ENCODE measurements around the gene DCDC2B. TPM values are rescaled to one million over a fixed set of nuclear protein-coding genes. Genes with fewer than 3 reads are reported as not detected.
A peak's percentile ranks its signal among the peaks of the same experiment; 100 is the strongest.

DCDC2B gene
- total and polyA plus RNA-seq, 9 of the 15 experiments (the other 6 are each of a cell fraction or from before 2014, with no cell fraction given) = not detected

GRCh38 chr1:32246888-32247273, 38.0 kb downstream of the DCDC2B start, which contains the start of gene FAM167B:
FAM167B (plus strand) TSS chr1:32247222; CDS start chr1:32247422, 200 bp downstream.
- no TSS peak for BruUV-seq (replicated peaks)
- in situ Hi-C loops (cut with MboI) = no loop called here
- Histone ChIP-seq H3K79me2 (ENCODE audit: control insufficient read depth, insufficient read depth, low read length) (no peaks in the 10 kb centered on the region), H3K27ac (ENCODE audit: extremely low read depth, low read depth, low read length) (no peak within 1 kb of the TSS), H3K4me1 (replicated peaks in 1 of 2; ENCODE audit: control insufficient read depth in 2 of 2, insufficient read depth in 2 of 2, low read length in 2 of 2) (peaks cover 25 to 28% of the 10 kb centered on the region in 2 experiments; a peak in 4 of 5 replicates), H3K9me3 (replicated peaks; ENCODE audit: control insufficient read depth, insufficient read depth, low read depth, low read length) (no peaks in the 10 kb centered on the region), H3K4me2 (ENCODE audit: insufficient read depth, low read length) (peak within 1 kb of the TSS; percentile 54; the same call in 1 of the 2 replicates), H3K36me3 (ENCODE audit: control insufficient read depth, insufficient read depth, low read length) (no peaks in the 10 kb centered on the region), H3K4me3 (no peak within 1 kb of the TSS), H2AFZ (ENCODE audit: low read depth, low read length) (peak within 1 kb of the TSS; percentile 99), H4K20me1 (replicated peaks; ENCODE audit: control insufficient read depth, insufficient read depth, low read length) (no peaks in the 10 kb centered on the region), H3K9me1 (ENCODE audit: control insufficient read depth, insufficient read depth, low read length) (no peaks in the 10 kb centered on the region), H3K27me3 (ENCODE audit: control insufficient read depth in 2 of 2, insufficient read depth in 2 of 2, low read length in 2 of 2) (no peaks in the 10 kb centered on the region), H3K9ac (ENCODE audit: insufficient read depth in 1 of 2, low read depth in 2 of 2, low read length in 2 of 2) (peak within 1 kb of the TSS in 1 of 2 experiments; percentile 49; a peak in 2 of 4 replicates)
- TF ChIP-seq MED1 (CRISPR knock-in tag; IDR thresholded peaks at IDR 0.05; ENCODE audit: borderline replicate concordance) (no peak), TEAD1 (CRISPR knock-in tag; IDR thresholded peaks at IDR 0.05) (no peak), PATZ1 (CRISPR knock-in tag; IDR thresholded peaks at IDR 0.05; ENCODE audit: borderline replicate concordance) (no peak), WHSC1 (IDR thresholded peaks at IDR 0.05; ENCODE audit: low read length) (no peak), FOXO4 (CRISPR knock-in tag; IDR thresholded peaks at IDR 0.05) (no peak), GATAD2B (IDR thresholded peaks at IDR 0.05; ENCODE audit: borderline replicate concordance) (no peak), ZNF668 (CRISPR knock-in tag; IDR thresholded peaks at IDR 0.05) (no peak), ZNF707 (CRISPR knock-in tag; conservative IDR thresholded peaks at IDR 0.05) (no peak), USF1 (CRISPR knock-in tag; IDR thresholded peaks at IDR 0.05) (no peak)
- DNase-seq (ENCODE audit: extremely low read depth in 1 of 4, low spot score in 3 of 4) (no peak), FAIRE-seq (no peak), ATAC-seq (no peak)
- intact Hi-C loops (cut with micrococcal nuclease) = loop anchor here (5.0 kb wide), 1 partner anchor 40 kb away; the partner anchor contains the start of genes DCDC2B and IQCC
- 60% methylated on average over 3 of the region's 3 CpGs for WGBS (ENCODE audit: insufficient coverage, low coverage, missing lambda C conversion rate)
- POLR2A ChIA-PET = interaction anchor here (0.7 to 1.8 kb wide), 7 partner anchors 8 to 69 kb away, joined by 3 to 9 read pairs (median 3); no protein-coding TSS in a partner anchor
- CTCF ChIA-PET (ENCODE audit: low intra/inter-chr PET ratio) = interaction anchor here (0.7 to 1.1 kb wide), 2 partner anchors 31 to 430 kb away, joined by 3 to 4 read pairs; no protein-coding TSS in a partner anchor

All from K562 (cell line).